GM21447 (cell line): ENCODE measurements around the gene GPR139.

Source experiments
- ATAC-seq: cut with Tn5 transposase; IDR thresholded peaks from one replicate; pipeline ENCODE4 v1.9.1; 2021; ENCODE audit not compliant: unreplicated experiment

Gene GPR139

GRCh38 chr16:20056436-20056835 lies 17.3 kb downstream of the GPR139 start:
- ATAC-seq: no peak

- no peak for ATAC-seq
These were observed 20.4 kb downstream of the GPR139 start for GRCh38 chr16:20053336-20053735.

GRCh38 chr16:20051611-20052010 lies 22.1 kb downstream of the GPR139 start:
- ATAC-seq: no peak

GRCh38 chr16:20051147-20051546 lies 22.5 kb downstream of the GPR139 start:
- ATAC-seq: no peak

DNA sequence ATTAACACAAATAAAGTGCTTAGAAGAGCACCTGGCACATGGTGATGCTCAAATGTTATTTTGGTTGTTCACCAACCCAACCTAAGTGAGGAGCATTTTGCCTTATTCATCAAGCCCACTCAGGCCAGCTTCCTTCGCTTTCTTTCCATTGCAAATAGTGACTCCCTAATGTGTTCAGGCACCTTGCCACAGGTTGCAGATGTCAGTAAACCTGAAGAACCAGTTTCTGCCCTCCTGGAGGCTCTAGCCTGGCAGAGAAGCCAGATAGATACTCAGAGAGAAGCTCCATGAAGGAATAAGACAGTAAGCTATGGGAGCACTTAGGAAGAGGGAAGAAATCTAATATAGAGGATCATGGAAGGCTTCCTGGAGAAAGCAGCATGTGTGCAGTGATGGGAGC lies 23.9 kb downstream of the GPR139 start:
- ATAC-seq: no peak

GRCh38 chr16:20045886-20046285 lies 27.8 kb downstream of the GPR139 start:
- ATAC-seq: no peak

GRCh38 chr16:20042848-20043247 lies 30.8 kb downstream of the GPR139 start:
- ATAC-seq: no peak

- ATAC-seq: no peak
These were observed 31.6 kb downstream of the GPR139 start for GRCh38 chr16:20041924-20042596.

DNA sequence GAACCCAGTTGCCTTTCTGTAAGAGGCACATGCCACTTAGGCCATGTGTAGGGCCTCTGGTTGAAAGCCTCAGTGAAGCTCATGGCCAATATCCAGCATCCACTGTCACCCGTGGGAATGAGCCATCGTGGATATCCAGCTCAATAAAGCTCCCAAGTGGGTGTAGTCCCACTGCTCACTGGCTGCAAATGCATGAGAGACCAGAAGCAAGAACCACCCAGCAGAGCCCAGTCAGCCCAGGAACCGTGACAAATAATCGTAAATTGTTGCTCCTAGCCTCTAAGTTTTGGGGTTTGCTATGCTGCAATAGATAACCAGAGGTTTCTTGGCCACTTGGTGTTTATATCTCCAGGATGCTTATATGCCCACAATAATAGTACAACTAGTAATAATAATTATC lies 33.7 kb downstream of the GPR139 start:
- no peak for ATAC-seq

- no peak for ATAC-seq
These were observed 44.1 kb downstream of the GPR139 start for GRCh38 chr16:20029611-20030010.

DNA sequence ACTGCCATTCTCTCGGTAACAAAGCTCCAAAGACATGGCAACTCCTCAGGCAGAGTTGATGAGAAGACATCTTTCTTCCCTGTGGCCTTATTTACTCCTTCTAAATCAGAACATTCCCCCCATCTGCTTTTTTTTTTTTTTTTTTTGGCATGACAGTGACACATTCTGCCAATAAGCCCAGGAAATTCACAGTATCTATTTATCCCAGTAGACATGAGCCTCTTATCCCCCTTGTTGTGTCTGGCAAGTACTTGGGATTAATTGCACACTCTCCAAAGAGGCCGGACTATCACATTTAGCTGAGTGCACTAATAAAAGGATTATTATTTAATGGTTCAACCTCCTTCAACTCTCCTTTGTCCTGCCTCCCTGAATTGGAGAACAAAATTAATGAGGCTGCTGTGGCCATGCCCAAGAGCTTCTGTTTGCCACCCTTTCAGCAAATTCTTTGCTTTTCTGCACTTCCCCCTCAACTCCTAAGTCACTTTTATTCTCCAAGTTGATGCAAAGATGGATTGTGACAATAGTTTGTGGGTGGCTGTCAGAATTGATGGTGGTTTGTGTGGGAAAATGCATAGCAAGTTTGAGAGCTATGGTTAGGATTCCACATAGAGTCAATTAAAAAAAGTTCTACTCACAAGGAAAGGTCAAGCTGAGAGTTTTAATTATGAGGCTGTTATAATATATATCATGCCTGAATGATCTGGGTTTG lies 47.2 kb downstream of the GPR139 start:
- no peak for ATAC-seq

GRCh38 chr16:20023190-20023589 lies 50.5 kb downstream of the GPR139 start:
- ATAC-seq: no peak

DNA sequence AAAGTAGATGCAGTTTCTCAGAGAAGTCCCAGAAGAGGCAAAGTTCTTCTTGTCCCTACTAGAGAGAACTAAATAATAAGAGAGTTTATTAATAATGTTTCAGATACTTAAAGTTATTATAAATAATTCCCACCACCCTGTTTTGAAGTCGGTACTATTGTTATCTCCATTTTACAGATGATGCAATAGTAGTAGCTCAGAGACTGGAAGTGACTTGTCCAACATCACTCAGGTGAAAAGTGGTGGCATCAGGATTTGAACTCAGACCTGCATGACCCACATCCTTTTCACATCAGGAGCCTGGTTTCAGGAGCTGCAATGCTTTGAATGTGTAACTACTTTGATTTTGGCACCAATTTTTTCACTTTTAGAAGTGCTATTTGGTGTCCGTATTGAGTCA lies 52.7 kb downstream of the GPR139 start:
- no peak for ATAC-seq

GRCh38 chr16:20020083-20020482 lies 53.6 kb downstream of the GPR139 start:
- ATAC-seq: no peak

DNA sequence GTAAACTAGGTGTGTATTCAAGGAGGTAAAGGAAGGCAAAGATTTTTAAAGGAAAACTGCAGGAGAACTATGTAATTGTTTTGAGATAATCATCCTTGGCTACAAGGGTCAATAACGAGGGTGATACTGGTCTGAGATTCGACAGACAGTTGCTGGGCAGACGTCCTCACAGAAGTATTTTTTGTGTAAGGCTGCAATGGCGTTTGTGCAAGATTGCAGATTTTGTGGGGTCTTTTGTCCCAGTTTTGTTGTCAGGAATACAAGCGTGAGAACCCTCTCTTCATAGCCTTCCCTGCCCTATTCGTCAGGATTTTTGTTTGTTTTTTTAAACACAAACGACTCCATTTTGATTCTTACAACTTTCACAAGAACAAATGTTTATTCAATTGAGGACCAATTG lies 57.5 kb downstream of the GPR139 start:
- ATAC-seq: no peak

- no peak for ATAC-seq
These were observed 68.8 kb downstream of the GPR139 start for GRCh38 chr16:20004931-20005330.

GRCh38 chr16:20002936-20003335 lies 70.8 kb downstream of the GPR139 start:
- ATAC-seq: no peak

DNA sequence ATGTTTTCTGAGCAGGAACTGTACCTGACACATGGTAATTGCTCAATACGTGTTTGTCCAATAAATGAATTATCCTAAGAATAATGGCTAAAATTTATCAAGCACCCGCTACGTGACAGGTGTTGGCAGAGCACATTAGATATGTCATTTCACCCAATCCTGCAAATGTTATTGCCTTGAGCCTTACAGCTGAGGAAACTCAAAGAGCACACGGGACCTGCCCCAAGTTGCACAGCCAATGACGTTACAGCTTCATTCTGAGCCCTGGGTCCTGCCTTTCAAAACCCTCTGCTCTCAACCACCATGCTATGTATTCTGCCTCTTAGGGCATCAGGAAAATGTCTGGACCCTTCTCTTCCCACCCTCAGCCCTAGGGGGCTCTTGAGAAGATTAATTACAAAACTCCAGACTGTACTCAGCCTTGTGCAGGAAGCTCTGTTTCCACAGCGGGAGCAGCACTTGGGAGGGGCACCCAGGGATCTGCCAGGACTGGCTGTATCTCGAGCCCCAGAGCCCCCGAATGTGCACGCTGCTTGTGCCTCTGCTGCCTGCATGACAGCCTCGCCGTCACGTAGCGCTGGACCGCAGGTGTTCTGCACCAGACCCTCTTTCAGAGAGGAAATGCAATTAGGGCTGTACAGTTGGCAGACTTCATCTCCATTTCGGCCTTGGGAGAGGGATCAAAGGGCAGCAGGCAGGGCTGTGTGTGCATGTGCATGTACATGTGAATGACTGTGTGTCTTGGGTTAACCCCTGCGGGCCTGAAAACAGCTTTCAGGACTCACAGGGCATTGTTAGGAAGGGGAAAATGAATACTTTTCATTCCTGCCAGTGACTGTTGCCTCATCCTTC lies 71.6 kb downstream of the GPR139 start:
- no peak for ATAC-seq

DNA sequence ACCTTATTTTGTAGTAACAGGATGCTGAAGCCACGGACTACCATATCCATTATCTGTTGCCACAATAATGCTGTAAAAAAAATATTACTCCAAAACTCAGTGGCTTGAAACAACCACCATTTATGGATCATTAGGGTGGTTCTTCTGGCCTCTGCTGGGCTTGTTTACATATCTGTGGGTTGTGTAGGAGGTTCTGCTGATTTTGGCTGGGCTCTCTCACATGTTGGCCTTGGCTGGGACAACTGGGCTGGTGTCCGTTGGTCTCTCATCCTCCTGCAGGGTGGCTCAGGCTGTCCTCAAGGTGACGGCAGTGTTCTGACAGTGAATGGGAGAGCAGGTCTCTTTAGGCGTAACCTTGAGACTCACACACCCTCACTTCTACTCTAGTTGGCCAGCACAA lies 76.0 kb downstream of the GPR139 start:
- no peak for ATAC-seq

DNA sequence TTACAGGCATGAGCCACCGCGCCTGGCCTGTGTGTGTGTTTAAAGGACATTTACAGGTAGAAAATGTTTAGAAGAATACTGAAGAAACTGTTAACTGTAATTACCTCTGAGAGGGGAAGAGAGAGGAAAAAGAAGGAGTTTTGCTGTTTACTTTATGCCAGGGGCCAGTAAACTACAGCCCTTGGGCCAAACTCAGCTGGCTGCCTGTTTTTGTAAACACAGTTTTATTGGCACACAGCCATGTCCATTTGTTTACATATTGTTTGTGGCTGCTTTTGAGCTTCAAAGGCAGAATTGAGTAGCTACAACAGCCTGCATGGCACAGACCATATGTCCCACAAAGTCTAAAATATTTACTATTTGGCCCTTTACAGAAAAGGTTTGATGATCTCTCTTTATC lies 76.4 kb downstream of the GPR139 start:
- ATAC-seq: no peak

DNA sequence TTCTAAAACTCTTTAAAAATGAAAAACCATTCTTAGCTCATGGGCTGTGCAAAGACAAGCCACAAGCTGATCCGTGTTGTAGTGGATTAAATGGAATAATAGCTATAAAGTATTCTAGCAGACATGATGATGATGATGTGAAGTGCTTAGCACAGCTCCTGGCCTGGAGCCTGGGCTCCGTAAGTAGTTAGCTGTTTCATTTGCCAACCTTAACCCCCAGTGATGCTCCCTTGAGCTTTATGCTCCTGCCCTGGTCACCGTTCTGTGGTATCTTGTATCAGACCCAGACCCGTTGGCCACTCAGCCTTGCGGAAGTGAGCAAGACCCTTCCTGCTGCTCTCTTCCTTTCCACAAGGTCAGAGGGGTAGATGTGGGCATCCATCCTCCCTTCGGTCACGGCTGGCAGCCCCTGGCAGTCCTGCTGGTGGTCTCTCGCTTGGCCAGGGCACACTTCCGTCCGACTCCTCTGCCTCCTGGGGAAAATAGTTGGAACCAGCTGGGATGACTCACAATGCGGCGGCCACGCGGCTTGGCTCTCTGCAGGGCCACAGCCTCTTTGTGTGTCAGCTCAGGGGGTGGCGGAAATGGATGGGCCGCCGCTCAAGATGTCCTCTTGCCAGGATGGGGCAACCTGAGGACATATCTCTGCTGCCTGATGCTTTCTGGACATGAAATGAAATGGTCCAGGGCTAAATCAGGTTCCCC lies 79.1 kb downstream of the GPR139 start:
- ATAC-seq: no peak
